GM12878 (cell line): ENCODE results near the gene IER3. TPM values are rescaled to one million over a fixed set of nuclear protein-coding genes. Genes with fewer than 3 reads are reported as not detected.

ENCODE experiments used
- ATAC-seq: fragments of 200-7000 bp; cut with Tn5 transposase; 3 replicates; pipeline ENCODE4 v1.9.1; 2020; ENCODE audit warnings: mild to moderate bottlenecking, moderate library complexity
- BruUV-seq: library from RNA; stranded (reverse); fragments of 400-500 nt; replicated peaks from 2 replicates; lab custom pipeline; 2021; lab: Mats Ljungman, UMichigan
- CTCF ChIA-PET: fragments of 300-600 bp; sonication (Branson Sonifier 250); formaldehyde crosslinking; extraction: SDS; loops from one replicate; lab custom pipeline; 2021; ENCODE audit warnings: inconsistent platforms; lab: Yijun Ruan, JAX
- POLR2A ChIA-PET: fragments of 350-600 bp; formaldehyde crosslinking; extraction: SDS; loops from one replicate; lab custom pipeline; 2021; ENCODE audit warnings: inconsistent platforms; lab: Charles Lee
- RAD21 ChIA-PET: fragments of 300-600 bp; sonication (Branson Sonifier 250); formaldehyde crosslinking; loops from one replicate; lab custom pipeline; 2023; ENCODE audit warnings: antibody characterized with exemption; ENCODE audit not compliant: unreplicated experiment; lab: Charles Lee
- SMC1A ChIA-PET: fragments of 300-600 bp; sonication (Branson Sonifier 250); formaldehyde crosslinking; loops from one replicate; lab custom pipeline; 2023; ENCODE audit not compliant: unreplicated experiment, uncharacterized antibody; lab: Charles Lee
- DNase-seq: peaks from one replicate; pipeline ENCODE4 v3.0.0-alpha.2; 2011; ENCODE audit warnings: low read depth, low spot score
- FAIRE-seq: peaks from 3 replicates; lab custom pipeline; 2011; peaks lifted over from hg19 to GRCh38; lab: Jason Lieb, UNC
- H2AFZ ChIP-seq: 2 replicates; pipeline ENCODE4 v1.6.0; 2011; ENCODE audit warnings: low read depth, low read length, control low read depth; ENCODE audit not compliant: control insufficient read depth
- H3K27ac ChIP-seq: 2 replicates; pipeline ENCODE4 v1.5.1; 2011; ENCODE audit warnings: control low read depth; ENCODE audit not compliant: control insufficient read depth, insufficient read depth
- H3K27me3 ChIP-seq, 2 experiments: replicated peaks in 1 of 2; 2 replicates each; pipeline versions ENCODE4 v1.6.0 to v1.6.1; 2011; ENCODE audit warnings: low read length in 1 of 2; ENCODE audit not compliant: control insufficient read depth in 2 of 2, insufficient read depth in 2 of 2
- H3K36me3 ChIP-seq, 2 experiments: 2 replicates each; pipeline ENCODE4 v1.5.1; 2011; ENCODE audit warnings: low read length in 1 of 2; ENCODE audit not compliant: control insufficient read depth in 2 of 2, insufficient read depth in 2 of 2
- H3K4me1 ChIP-seq: 2 replicates; pipeline ENCODE4 v1.6.1; 2011; ENCODE audit warnings: mild to moderate bottlenecking, low read length, moderate library complexity, mixed read lengths; ENCODE audit not compliant: control insufficient read depth, insufficient read depth
- H3K4me2 ChIP-seq: 2 replicates; pipeline ENCODE4 v1.6.0; 2011; ENCODE audit warnings: control low read depth; ENCODE audit not compliant: control insufficient read depth, insufficient read depth
- H3K4me3 ChIP-seq: fragments of 200-600 bp; sonication (generic); 2 replicates; pipeline ENCODE4 v1.5.1; 2016
- H3K79me2 ChIP-seq: 2 replicates; pipeline ENCODE4 v1.6.0; 2011; ENCODE audit warnings: low read length; ENCODE audit not compliant: control insufficient read depth, insufficient read depth
- H3K9ac ChIP-seq: 2 replicates; pipeline ENCODE4 v1.8.0; 2011; ENCODE audit warnings: low read length, control low read depth, mixed read lengths; ENCODE audit not compliant: control insufficient read depth, insufficient read depth
- H3K9me3 ChIP-seq: replicated peaks from 3 replicates; pipeline ENCODE4 v1.5.1; 2011; ENCODE audit warnings: mild to moderate bottlenecking, low read length; ENCODE audit not compliant: control insufficient read depth, insufficient read depth
- H4K20me1 ChIP-seq: 2 replicates; pipeline ENCODE4 v1.6.0; 2011; ENCODE audit not compliant: control insufficient read depth, insufficient read depth
- CHD2 ChIP-seq: IDR thresholded peaks from 2 replicates; pipeline ENCODE4 v1.6.1; 2011; ENCODE audit warnings: low read depth, low read length, improper control_type of control experiment, borderline replicate concordance
- EP300 ChIP-seq, 2 experiments: fragments of 150-350 bp in 1 of 2; IDR thresholded peaks; 2 replicates each; pipeline ENCODE4 v1.6.1; 2011 to 2012; ENCODE audit warnings: low read depth in 2 of 2, low read length in 2 of 2, borderline replicate concordance in 1 of 2, improper control_type of control experiment in 1 of 2, inconsistent platforms in 1 of 2; ENCODE audit not compliant: control insufficient read depth in 1 of 2
- NKRF ChIP-seq: fragments of 450-650 bp; conservative IDR thresholded peaks from 2 replicates; pipeline ENCODE4 v1.6.1; 2017; ENCODE audit warnings: mild to moderate bottlenecking, moderate library complexity
- RB1 ChIP-seq: fragments of 450-650 bp; formaldehyde crosslinking; IDR thresholded peaks from 2 replicates; pipeline ENCODE4 v1.6.1; 2017; ENCODE audit warnings: mild to moderate bottlenecking, borderline replicate concordance
- TARDBP ChIP-seq: IDR thresholded peaks from 2 replicates; pipeline ENCODE4 v1.6.1; 2016; ENCODE audit warnings: borderline replicate concordance
- TCF3 ChIP-seq: IDR thresholded peaks from 2 replicates; pipeline ENCODE4 v1.6.1; 2012; ENCODE audit warnings: low read depth, mild to moderate bottlenecking, low read length, borderline replicate concordance; ENCODE audit not compliant: insufficient read depth
- ZNF274 ChIP-seq: IDR thresholded peaks from one replicate; pipeline ENCODE4 v1.8.0; 2011; ENCODE audit not compliant: insufficient read length, insufficient read depth
- WGBS: methylation state at CpG from one replicate; pipeline ENCODE4 v1.1.6; 2016; ENCODE audit warnings: low lambda C conversion rate; ENCODE audit not compliant: insufficient replicate concordance, insufficient coverage; ENCODE audit errors: missing lambda C conversion rate; 5-methylcytosine and 5-hydroxymethylcytosine counted together
- in situ Hi-C: fragments of 300-500 bp; cut with MboI; formaldehyde crosslinking; loops from 9 replicates; pipeline ENCODE4 v1.14.3; 2018; ENCODE audit warnings: mixed read lengths
- intact Hi-C: fragments of 100-400 bp; cut with micrococcal nuclease; formaldehyde crosslinking; loops from one replicate; pipeline ENCODE4 v1.14.2; 2022; ENCODE audit not compliant: unreplicated experiment
- polyA plus RNA-seq, 11 experiments: library from polyadenylated mRNA; depleted of rRNA in 4 of 11; unstranded in 6 of 11; stranded (reverse) in 5 of 11; fragments of >200 nt; fragmentation: Nextera tagmentation in 4 of 11; fragmentation: Illumina TruSeq in 1 of 11; extraction: Ambion mirVana in 4 of 11; extraction: Trizol in 1 of 11; gene quantifications; 1 replicate in 1 of 11; 2 replicates in 10 of 11; pipeline versions ENCODE4 v1.2.1 to v1.2.3, GENCODE V29; 2011 to 2016; ENCODE audit warnings: inconsistent platforms in 2 of 11, missing spikeins in 2 of 11, low read depth in 1 of 11
- total RNA-seq, 4 experiments: library from RNA; depleted of rRNA in 3 of 4; stranded (reverse); fragments of >200 nt in 3 of 4; fragmentation: Illumina TruSeq in 1 of 4; extraction: Trizol in 1 of 4; gene quantifications; 2 replicates each; pipeline versions ENCODE4 v1.2.1 to v1.2.3, GENCODE V29; 2013 to 2021
- TF ChIP-seq, protein P1 (sequence below): IDR thresholded peaks from 2 replicates; pipeline ENCODE4 v1.6.1; 2011; ENCODE audit warnings: low read depth, low read length, improper control_type of control experiment, borderline replicate concordance
- TF ChIP-seq, protein P2 (sequence below): IDR thresholded peaks from 2 replicates; pipeline ENCODE4 v1.6.1; 2012; ENCODE audit warnings: improper control_type of control experiment, low read depth, low read length; ENCODE audit not compliant: insufficient replicate concordance

IER3 gene
- total and polyA plus RNA-seq, 10 of the 15 experiments (the other 5 are each of a cell fraction or from before 2014, with no cell fraction given) = 1.9 to 100 (median 32.3) TPM

- ChIA-PET RAD21 (interaction anchor here (1.5 to 2.3 kb wide), 4 partner anchors 11 to 166 kb away, joined by 4 to 8 read pairs (median 6); partner anchors contain the start of gene VARS2), CTCF (interaction anchor here (1.2 to 3.0 kb wide), 6 partner anchors 10 to 79 kb away, joined by 3 to 18 read pairs (median 9); no protein-coding TSS in a partner anchor), POLR2A (interaction anchor here (1.3 to 2.9 kb wide), 3 partner anchors 8 to 69 kb away, joined by 4 to 21 read pairs (median 6); no protein-coding TSS in a partner anchor), SMC1A (interaction anchor here (2.0 to 2.6 kb wide), 5 partner anchors 7 to 73 kb away, joined by 7 to 16 read pairs (median 11); no protein-coding TSS in a partner anchor)
- in situ Hi-C loops (no loop called here), intact Hi-C loops (no loop called here)
- no peak overlapping the region for H2AFZ ChIP-seq
- no peak overlapping the region for H3K4me2 ChIP-seq
- ATAC-seq (no peak), FAIRE-seq (no peak), DNase-seq (no peak)
- 91% methylated on average over 6 of the region's 6 CpGs for WGBS
- H3K27ac ChIP-seq = no peak overlapping the region
- no peaks in the 10 kb centered on the region for H3K9me3 ChIP-seq
- H3K27me3 ChIP-seq = no peaks in the 10 kb centered on the region
- no peaks in the 10 kb centered on the region; a peak in 1 of 4 replicates for H3K36me3 ChIP-seq
- H3K9ac ChIP-seq = no peak overlapping the region
- H4K20me1 ChIP-seq = no peaks in the 10 kb centered on the region
- peaks cover 6% of the 10 kb centered on the region for H3K4me1 ChIP-seq
- H3K79me2 ChIP-seq = peaks cover 11% of the 10 kb centered on the region
- no peak overlapping the region for H3K4me3 ChIP-seq
- no TSS peak for BruUV-seq
- TF ChIP-seq NKRF (no peak), EP300 (IDR thresholded peaks at IDR 0.05; ENCODE audit: borderline replicate concordance in 1 of 2, control insufficient read depth in 1 of 2, low read depth in 2 of 2, low read length in 2 of 2) (no peak), TCF3 (no peak), RB1 (no peak), CHD2 (no peak), ZNF274 (no peak), TARDBP (no peak)
- TF ChIP-seq, protein P1, sequence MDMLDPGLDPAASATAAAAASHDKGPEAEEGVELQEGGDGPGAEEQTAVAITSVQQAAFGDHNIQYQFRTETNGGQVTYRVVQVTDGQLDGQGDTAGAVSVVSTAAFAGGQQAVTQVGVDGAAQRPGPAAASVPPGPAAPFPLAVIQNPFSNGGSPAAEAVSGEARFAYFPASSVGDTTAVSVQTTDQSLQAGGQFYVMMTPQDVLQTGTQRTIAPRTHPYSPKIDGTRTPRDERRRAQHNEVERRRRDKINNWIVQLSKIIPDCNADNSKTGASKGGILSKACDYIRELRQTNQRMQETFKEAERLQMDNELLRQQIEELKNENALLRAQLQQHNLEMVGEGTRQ = no peak
- TF ChIP-seq, protein P2, sequence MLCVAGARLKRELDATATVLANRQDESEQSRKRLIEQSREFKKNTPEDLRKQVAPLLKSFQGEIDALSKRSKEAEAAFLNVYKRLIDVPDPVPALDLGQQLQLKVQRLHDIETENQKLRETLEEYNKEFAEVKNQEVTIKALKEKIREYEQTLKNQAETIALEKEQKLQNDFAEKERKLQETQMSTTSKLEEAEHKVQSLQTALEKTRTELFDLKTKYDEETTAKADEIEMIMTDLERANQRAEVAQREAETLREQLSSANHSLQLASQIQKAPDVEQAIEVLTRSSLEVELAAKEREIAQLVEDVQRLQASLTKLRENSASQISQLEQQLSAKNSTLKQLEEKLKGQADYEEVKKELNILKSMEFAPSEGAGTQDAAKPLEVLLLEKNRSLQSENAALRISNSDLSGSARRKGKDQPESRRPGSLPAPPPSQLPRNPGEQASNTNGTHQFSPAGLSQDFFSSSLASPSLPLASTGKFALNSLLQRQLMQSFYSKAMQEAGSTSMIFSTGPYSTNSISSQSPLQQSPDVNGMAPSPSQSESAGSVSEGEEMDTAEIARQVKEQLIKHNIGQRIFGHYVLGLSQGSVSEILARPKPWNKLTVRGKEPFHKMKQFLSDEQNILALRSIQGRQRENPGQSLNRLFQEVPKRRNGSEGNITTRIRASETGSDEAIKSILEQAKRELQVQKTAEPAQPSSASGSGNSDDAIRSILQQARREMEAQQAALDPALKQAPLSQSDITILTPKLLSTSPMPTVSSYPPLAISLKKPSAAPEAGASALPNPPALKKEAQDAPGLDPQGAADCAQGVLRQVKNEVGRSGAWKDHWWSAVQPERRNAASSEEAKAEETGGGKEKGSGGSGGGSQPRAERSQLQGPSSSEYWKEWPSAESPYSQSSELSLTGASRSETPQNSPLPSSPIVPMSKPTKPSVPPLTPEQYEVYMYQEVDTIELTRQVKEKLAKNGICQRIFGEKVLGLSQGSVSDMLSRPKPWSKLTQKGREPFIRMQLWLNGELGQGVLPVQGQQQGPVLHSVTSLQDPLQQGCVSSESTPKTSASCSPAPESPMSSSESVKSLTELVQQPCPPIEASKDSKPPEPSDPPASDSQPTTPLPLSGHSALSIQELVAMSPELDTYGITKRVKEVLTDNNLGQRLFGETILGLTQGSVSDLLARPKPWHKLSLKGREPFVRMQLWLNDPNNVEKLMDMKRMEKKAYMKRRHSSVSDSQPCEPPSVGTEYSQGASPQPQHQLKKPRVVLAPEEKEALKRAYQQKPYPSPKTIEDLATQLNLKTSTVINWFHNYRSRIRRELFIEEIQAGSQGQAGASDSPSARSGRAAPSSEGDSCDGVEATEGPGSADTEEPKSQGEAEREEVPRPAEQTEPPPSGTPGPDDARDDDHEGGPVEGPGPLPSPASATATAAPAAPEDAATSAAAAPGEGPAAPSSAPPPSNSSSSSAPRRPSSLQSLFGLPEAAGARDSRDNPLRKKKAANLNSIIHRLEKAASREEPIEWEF = no peak
Observed at GRCh38 chr6:30747902-30748769, 3.8 kb upstream of the IER3 start.
